NCI-H774 (cell line): Measurements from ENCODE around the gene RILP.

Experiments
- DNase-seq: peaks from one replicate; lab custom pipeline; 2025; lab: John Stamatoyannopoulos, UW

RILP gene

GRCh38 chr17:1597861-1598342 is 51.8 kb downstream of the RILP start:
- no peak for DNase-seq
